ENCODE measurements around the gene PRXL2C.

The PRXL2C gene

GRCh38 chr9:96612105-96612965 lies 42.8 kb downstream of the PRXL2C start:
- no peak for DNase-seq (ENCODE audit: low read depth)

GRCh38 chr9:96611302-96611701 lies 43.8 kb downstream of the PRXL2C start:
- no peak for DNase-seq (ENCODE audit: low read depth)

GRCh38 chr9:96609732-96610131 lies 45.4 kb downstream of the PRXL2C start:
- no peak for DNase-seq (ENCODE audit: low read depth)

DNA sequence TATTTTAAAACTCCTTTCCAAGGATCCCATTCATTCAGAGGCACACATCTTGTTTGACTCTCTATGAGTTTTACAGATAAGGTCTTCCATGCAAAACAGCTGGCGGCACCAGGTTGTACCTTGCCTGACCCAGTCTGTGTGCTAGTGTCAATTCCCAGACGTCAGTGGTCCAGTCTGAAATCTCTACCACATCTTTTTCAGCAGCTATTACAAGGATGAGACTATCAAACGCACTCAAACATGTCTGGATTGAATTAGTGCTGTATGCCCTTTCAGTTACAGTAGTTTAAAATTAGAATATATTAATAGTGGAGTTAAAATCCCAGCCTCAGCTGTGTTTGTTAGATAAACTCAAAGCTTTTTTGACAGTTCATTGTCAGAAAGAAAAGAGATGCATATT lies 47.1 kb downstream of the PRXL2C start:
- no peak for DNase-seq (ENCODE audit: low read depth)

DNA sequence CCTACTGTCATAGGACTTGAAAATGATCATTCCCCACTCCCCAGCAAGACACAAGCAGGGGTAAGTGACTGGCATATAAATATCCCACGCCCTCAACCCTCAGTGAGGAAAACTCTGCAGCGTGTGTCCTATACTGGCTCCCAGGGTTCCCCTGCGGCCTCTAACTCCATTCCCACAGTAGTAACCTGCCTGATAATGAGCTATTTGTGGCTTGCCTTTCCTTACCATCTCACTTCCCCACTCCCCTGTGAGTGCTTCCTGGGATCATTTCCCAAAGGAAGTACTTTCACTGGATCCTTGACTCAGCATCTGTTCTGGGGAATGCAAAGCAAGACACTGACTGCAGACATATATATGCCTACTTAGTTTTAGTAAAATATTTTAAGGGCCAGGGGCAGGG lies 49.8 kb downstream of the PRXL2C start:
- no peak for DNase-seq (ENCODE audit: low read depth)

DNA sequence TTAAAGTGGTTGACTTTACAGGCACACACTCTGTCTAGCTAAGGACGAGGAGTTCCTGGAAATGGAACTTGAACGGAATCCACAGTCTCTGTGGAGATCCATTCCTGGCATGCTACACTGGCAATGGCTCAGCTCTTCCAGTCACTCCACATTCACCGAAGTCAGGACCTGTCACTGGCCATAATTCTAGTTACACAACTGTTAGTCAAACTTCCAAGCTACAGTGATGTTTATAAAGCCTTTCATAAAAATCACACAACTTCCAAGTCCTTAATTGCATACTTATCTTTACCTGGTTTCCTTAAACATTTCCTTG lies 51.2 kb downstream of the PRXL2C start:
- no peak for DNase-seq (ENCODE audit: low read depth)

- no peak for DNase-seq (ENCODE audit: low read depth)
These were observed 51.7 kb downstream of the PRXL2C start for GRCh38 chr9:96603305-96604003.

- DNase-seq (ENCODE audit: low read depth): no peak
These were observed 55.8 kb downstream of the PRXL2C start for GRCh38 chr9:96599298-96599697.

- DNase-seq (ENCODE audit: low read depth): no peak
These were observed 58.5 kb downstream of the PRXL2C start for GRCh38 chr9:96596601-96597111.

Measured in T-helper 22 cell (primary cell).